T-cell (primary cell): ENCODE measurements around the gene RASA4B. TPM values are rescaled to one million over a fixed set of nuclear protein-coding genes. Genes with fewer than 3 reads are reported as not detected.

Experiments used
- ATAC-seq, 4 experiments: fragments of 200-7000 bp in 3 of 4; fragments of 150-1000 bp in 1 of 4; cut with Tn5 transposase; replicated peaks in 1 of 4; 1 replicate in 3 of 4; 2 replicates in 1 of 4; pipeline ENCODE4 v1.10.0; 2021; ENCODE audit warnings: moderate library complexity in 3 of 4, mild to moderate bottlenecking in 2 of 4, moderate number of reproducible peaks in 1 of 4
- CTCF ChIA-PET, 2 donors: fragments of 300-600 bp; sonication (Branson Sonifier 250); formaldehyde crosslinking; loops; one replicate each; lab custom pipeline; 2022; ENCODE audit warnings: antibody characterized with exemption in 2 of 2; lab: Charles Lee
- POLR2A ChIA-PET, 2 donors: fragments of 300-600 bp; sonication (Branson Sonifier 250); formaldehyde crosslinking; loops; one replicate each; lab custom pipeline; 2022; ENCODE audit warnings: antibody characterized with exemption in 2 of 2; lab: Charles Lee
- DNase-seq, 35 experiments: peaks; one replicate each; pipeline versions ENCODE4 v3.0.0 to v3.0.0-alpha.2; 2013 to 2023
- H3K27ac ChIP-seq: one replicate; pipeline ENCODE4 v1.5.1; 2013; ENCODE audit warnings: low read length
- H3K27me3 ChIP-seq, 2 experiments: replicated peaks in 1 of 2; 1 replicate in 1 of 2; 2 replicates in 1 of 2; pipeline versions ENCODE4 v1.6.1 to v1.7.0; 2013; ENCODE audit warnings: low read length in 1 of 2, mixed read lengths in 1 of 2; ENCODE audit not compliant: control insufficient read depth in 2 of 2, insufficient read depth in 2 of 2; ENCODE audit errors: extremely low read depth in 1 of 2
- H3K36me3 ChIP-seq, 2 donors: 1 replicate in 1 of 2; 2 replicates in 1 of 2; pipeline versions ENCODE4 v1.6.1 to v1.7.0; 2013; ENCODE audit warnings: low read length in 1 of 2; ENCODE audit not compliant: control insufficient read depth in 2 of 2, insufficient read depth in 1 of 2; ENCODE audit errors: extremely low read depth in 1 of 2
- H3K4me1 ChIP-seq, 2 experiments: 1 replicate in 1 of 2; 2 replicates in 1 of 2; pipeline versions ENCODE4 v1.6.1 to v1.7.0; 2013; ENCODE audit warnings: low read length in 2 of 2, mixed read lengths in 1 of 2; ENCODE audit not compliant: insufficient read depth in 2 of 2, control insufficient read depth in 1 of 2; ENCODE audit errors: extremely low read depth in 1 of 2
- H3K4me3 ChIP-seq, 2 donors: 1 replicate in 1 of 2; 2 replicates in 1 of 2; pipeline versions ENCODE4 v1.5.1 to v1.7.0; 2013; ENCODE audit warnings: mild to moderate bottlenecking in 2 of 2, low read length in 1 of 2, moderate library complexity in 1 of 2; ENCODE audit not compliant: control insufficient read depth in 1 of 2; ENCODE audit errors: extremely low read depth in 1 of 2
- H3K9me3 ChIP-seq: 2 replicates; pipeline ENCODE4 v1.7.0; 2013
- H3K27ac Mint-ChIP-seq, 2 donors: one replicate each; pipeline ENCODE4 v1.8.0; 2020 to 2021; ENCODE audit warnings: mild to moderate bottlenecking in 2 of 2, mixed read lengths in 2 of 2
- H3K27me3 Mint-ChIP-seq, 2 donors: one replicate each; pipeline ENCODE4 v1.8.0; 2021 to 2022; ENCODE audit warnings: mixed read lengths in 2 of 2
- H3K36me3 Mint-ChIP-seq: one replicate; pipeline ENCODE4 v1.8.0; 2021; ENCODE audit warnings: mixed read lengths
- H3K4me1 Mint-ChIP-seq, 3 donors: one replicate each; pipeline ENCODE4 v1.8.0; 2020 to 2022; ENCODE audit warnings: mixed read lengths in 3 of 3, mild to moderate bottlenecking in 1 of 3
- H3K4me3 Mint-ChIP-seq, 3 donors: one replicate each; pipeline ENCODE4 v1.8.0; 2020 to 2022; ENCODE audit warnings: mild to moderate bottlenecking in 3 of 3, mixed read lengths in 3 of 3, moderate library complexity in 3 of 3
- H3K9me3 Mint-ChIP-seq, 3 donors: one replicate each; pipeline ENCODE4 v1.8.0; 2020 to 2022; ENCODE audit warnings: mixed read lengths in 3 of 3
- WGBS: methylation state at CpG from one replicate; pipeline ENCODE4 v1.1.5; 2013; ENCODE audit warnings: missing lambda C conversion rate; ENCODE audit not compliant: insufficient coverage; 5-methylcytosine and 5-hydroxymethylcytosine counted together
- total RNA-seq, 35 experiments: library from RNA in 6 of 35; stranded (reverse) in 6 of 35; fragments of 120-200 nt in 1 of 35; gene quantifications; one replicate each; pipeline versions ENCODE4 v1.2.1 to v1.2.4 and lab custom pipeline; 2013 to 2026

Gene RASA4B
- total RNA-seq, 5 donors from 2014 or later (not counting 1 experiment from before 2014, with no cell fraction given): 18.3 to 57.0 (median 43.0) TPM

GRCh38 chr7:102446387-102447156, 71.0 kb downstream of the RASA4B start:
- no peak overlapping the region for H3K27ac ChIP-seq

GRCh38 chr7:102445674-102446071, 71.9 kb downstream of the RASA4B start:
- DNase-seq: no peak
- POLR2A ChIA-PET: no interaction called here

More at GRCh38 chr7:102446387-102447156, 71.0 kb downstream of the RASA4B start:
- H3K36me3 ChIP-seq: peaks cover 11 to 21% of the 10 kb centered on the region in 2 donors
- no peaks in the 10 kb centered on the region for H3K27me3 ChIP-seq
- H3K9me3 ChIP-seq: no peaks in the 10 kb centered on the region
- ChIA-PET POLR2A (no interaction called here), CTCF (interaction anchor here in 1 of 2 donors (0.7 kb wide), 1 partner anchor 20 kb away, joined by 5 read pairs; no protein-coding TSS in a partner anchor)
- H3K4me1 ChIP-seq: peaks cover 0 to 3% of the 10 kb centered on the region in 2 experiments
- H3K36me3 Mint-ChIP-seq: peaks cover 15% of the 10 kb centered on the region
- DNase-seq (no peak), ATAC-seq (no peak)
- H3K4me1 Mint-ChIP-seq: peaks cover 0 to 5% (median 4%) of the 10 kb centered on the region in 3 donors
- 97% methylated on average over 39 of the region's 41 CpGs for WGBS
- no peaks in the 10 kb centered on the region for H3K9me3 Mint-ChIP-seq
- H3K4me3 Mint-ChIP-seq: no peak overlapping the region
- H3K27ac Mint-ChIP-seq: no peak overlapping the region
- H3K27me3 Mint-ChIP-seq: no peaks in the 10 kb centered on the region
- no peak overlapping the region for H3K4me3 ChIP-seq

GRCh38 chr7:102444961-102445673, 72.5 kb downstream of the RASA4B start:
- peaks cover 16% of the 10 kb centered on the region for H3K36me3 Mint-ChIP-seq
- CTCF ChIA-PET: interaction anchor here in 1 of 2 donors (1.5 kb wide), 1 partner anchor 41 kb away, joined by 3 read pairs; no protein-coding TSS in a partner anchor
- H3K27ac ChIP-seq: no peak overlapping the region
- peaks cover 0 to 1% of the 10 kb centered on the region in 2 experiments for H3K4me1 ChIP-seq
- ATAC-seq (no peak), DNase-seq (no peak)
- POLR2A ChIA-PET: no interaction called here
- H3K27me3 Mint-ChIP-seq: no peaks in the 10 kb centered on the region
- 90% methylated on average over 12 of the region's 17 CpGs for WGBS
- peak overlapping the region in 1 of 2 donors; percentile 13 for H3K27ac Mint-ChIP-seq
- no peak overlapping the region for H3K4me3 Mint-ChIP-seq
- H3K9me3 Mint-ChIP-seq: no peaks in the 10 kb centered on the region
- peaks cover 11 to 29% of the 10 kb centered on the region in 2 donors for H3K36me3 ChIP-seq
- no peaks in the 10 kb centered on the region for H3K9me3 ChIP-seq
- peaks cover 0 to 6% (median under 1%) of the 10 kb centered on the region in 3 donors for H3K4me1 Mint-ChIP-seq
- H3K27me3 ChIP-seq: no peaks in the 10 kb centered on the region
- no peak overlapping the region for H3K4me3 ChIP-seq

More at GRCh38 chr7:102445674-102446071, 71.9 kb downstream of the RASA4B start:
- Histone ChIP-seq H3K27ac (no peak overlapping the region), H3K9me3 (no peaks in the 10 kb centered on the region), H3K27me3 (no peaks in the 10 kb centered on the region), H3K4me3 (no peak overlapping the region), H3K36me3 (peaks cover 11 to 23% of the 10 kb centered on the region in 2 donors), H3K4me1 (peaks cover 0 to 3% of the 10 kb centered on the region in 2 experiments)
- CTCF ChIA-PET: interaction anchor here in 1 of 2 donors (0.7 kb wide), 1 partner anchor 19 kb away, joined by 5 read pairs; no protein-coding TSS in a partner anchor
- ATAC-seq: no peak
- Mint-ChIP-seq H3K9me3 (no peaks in the 10 kb centered on the region), H3K36me3 (peaks cover 16% of the 10 kb centered on the region), H3K4me3 (no peak overlapping the region), H3K4me1 (peaks cover 0 to 6% (median 4%) of the 10 kb centered on the region in 3 donors), H3K27me3 (no peaks in the 10 kb centered on the region), H3K27ac (no peak overlapping the region)
- WGBS: 100% methylated on average over 1 of the region's 2 CpGs

GRCh38 chr7:102439963-102440795, 77.4 kb downstream of the RASA4B start:
- POLR2A ChIA-PET: no interaction called here
- no peak for ATAC-seq
- DNase-seq: no peak
- H3K36me3 Mint-ChIP-seq: peaks cover 22% of the 10 kb centered on the region
- no peak overlapping the region for H3K27ac ChIP-seq
- H3K9me3 Mint-ChIP-seq: no peaks in the 10 kb centered on the region
- H3K4me1 ChIP-seq: no peaks in the 10 kb centered on the region
- peaks cover 7 to 25% of the 10 kb centered on the region in 2 donors for H3K36me3 ChIP-seq
- peaks cover 3 to 13% (median 13%) of the 10 kb centered on the region in 3 donors for H3K4me1 Mint-ChIP-seq
- CTCF ChIA-PET: interaction anchor here in 1 of 2 donors (0.6 to 1.1 kb wide), 2 partner anchors 27 to 36 kb away, joined by 3 read pairs; no protein-coding TSS in a partner anchor
- WGBS: 96% methylated on average over 7 of the region's 17 CpGs
- no peaks in the 10 kb centered on the region for H3K9me3 ChIP-seq
- H3K4me3 Mint-ChIP-seq: no peak overlapping the region
- no peak overlapping the region for H3K4me3 ChIP-seq
- no peaks in the 10 kb centered on the region for H3K27me3 ChIP-seq
- H3K27ac Mint-ChIP-seq: no peak overlapping the region
- no peaks in the 10 kb centered on the region for H3K27me3 Mint-ChIP-seq

- ATAC-seq (no peak), DNase-seq (no peak)
- no peaks in the 10 kb centered on the region for H3K9me3 ChIP-seq
- H3K27me3 ChIP-seq: no peaks in the 10 kb centered on the region
- H3K4me1 ChIP-seq: peaks cover 22 to 36% of the 10 kb centered on the region in 2 experiments
- H3K36me3 ChIP-seq: peaks cover 3 to 22% of the 10 kb centered on the region in 2 donors
- H3K4me1 Mint-ChIP-seq: peaks cover 30 to 38% (median 33%) of the 10 kb centered on the region in 3 donors
- no peaks in the 10 kb centered on the region for H3K27me3 Mint-ChIP-seq
- no peak overlapping the region for H3K4me3 ChIP-seq
- no peaks in the 10 kb centered on the region for H3K9me3 Mint-ChIP-seq
- peaks cover 12% of the 10 kb centered on the region for H3K36me3 Mint-ChIP-seq
- H3K4me3 Mint-ChIP-seq: peak overlapping the region in 2 of 3 donors; percentile 28 to 84
- 99% methylated on average over 5 of the region's 10 CpGs for WGBS
- CTCF ChIA-PET: no interaction called here
- H3K27ac ChIP-seq: no peak overlapping the region
- POLR2A ChIA-PET: no interaction called here
- no peak overlapping the region for H3K27ac Mint-ChIP-seq
Measured at GRCh38 chr7:102436118-102436517, 81.5 kb downstream of the RASA4B start.
